K562 (cell line): ENCODE measurements around the gene HOXB5. TPM values are rescaled to one million over a fixed set of nuclear protein-coding genes. Genes with fewer than 3 reads are reported as not detected.

Experiments
- ATAC-seq: fragments of 200-7000 bp; cut with Tn5 transposase; 3 replicates; pipeline ENCODE4 v1.9.1; 2020; ENCODE audit warnings: moderate library complexity
- BruUV-seq: library from RNA; stranded (reverse); fragments of 400-500 nt; replicated peaks from 2 replicates; lab custom pipeline; 2021; lab: Mats Ljungman, UMichigan
- CTCF ChIA-PET: fragments of 300-600 bp; formaldehyde crosslinking; extraction: SDS; loops from one replicate; lab custom pipeline; 2021; ENCODE audit warnings: low intra/inter-chr PET ratio; lab: Yijun Ruan, JAX
- POLR2A ChIA-PET: fragments of 300-600, 350-650 bp; sonication (Branson Sonifier 250); formaldehyde crosslinking; extraction: SDS; loops from one replicate; lab custom pipeline; 2021; ENCODE audit warnings: antibody characterized with exemption, inconsistent platforms; lab: Yijun Ruan, JAX
- DNase-seq, 4 experiments: peaks; one replicate each; pipeline versions ENCODE4 v3.0.0 to v3.0.0-alpha.2; 2011 to 2018; ENCODE audit warnings: low spot score in 3 of 4, mixed read lengths in 3 of 4; ENCODE audit errors: extremely low read depth in 1 of 4
- FAIRE-seq: peaks from 2 replicates; lab custom pipeline; 2011; peaks lifted over from hg19 to GRCh38; lab: Jason Lieb, UNC
- H2AFZ ChIP-seq: 2 replicates; pipeline ENCODE4 v1.6.0; 2011; ENCODE audit warnings: low read depth, low read length, control low read depth, inconsistent platforms
- H3K27ac ChIP-seq: fragments of 200-600 bp; 3 replicates; pipeline ENCODE4 v1.8.0; 2011; ENCODE audit warnings: low read depth, mild to moderate bottlenecking, control low read depth, inconsistent platforms, low read length, moderate library complexity, mixed read lengths; ENCODE audit errors: extremely low read depth
- H3K27me3 ChIP-seq, 2 experiments: fragments of 300-600 bp in 1 of 2; 2 replicates in 1 of 2; 3 replicates in 1 of 2; pipeline versions ENCODE4 v1.6.0 to v1.8.0; 2011; ENCODE audit warnings: inconsistent platforms in 2 of 2, low read length in 2 of 2, mild to moderate bottlenecking in 1 of 2, mixed read lengths in 1 of 2, moderate library complexity in 1 of 2; ENCODE audit not compliant: control insufficient read depth in 2 of 2, insufficient read depth in 2 of 2
- H3K36me3 ChIP-seq: fragments of 300-600 bp; 3 replicates; pipeline ENCODE4 v1.8.0; 2011; ENCODE audit warnings: mild to moderate bottlenecking, low read length, inconsistent platforms; ENCODE audit not compliant: control insufficient read depth, insufficient read depth
- H3K4me1 ChIP-seq, 2 experiments: fragments of 200-600 bp in 1 of 2; replicated peaks in 1 of 2; 2 replicates in 1 of 2; 3 replicates in 1 of 2; pipeline versions ENCODE4 v1.5.1 to v1.8.0; 2011; ENCODE audit warnings: inconsistent platforms in 2 of 2, low read length in 2 of 2, mild to moderate bottlenecking in 1 of 2, mixed read lengths in 1 of 2, moderate library complexity in 1 of 2; ENCODE audit not compliant: control insufficient read depth in 2 of 2, insufficient read depth in 2 of 2
- H3K4me2 ChIP-seq: 2 replicates; pipeline ENCODE4 v1.6.1; 2011; ENCODE audit warnings: low read length, control low read depth, inconsistent platforms, mixed read lengths; ENCODE audit not compliant: insufficient read depth
- H3K4me3 ChIP-seq: fragments of 200-600 bp; sonication (generic), shearing (Covaris generic); 2 replicates; pipeline ENCODE4 v1.5.1; 2016; ENCODE audit warnings: control low read depth, inconsistent platforms
- H3K79me2 ChIP-seq: fragments of 200-600 bp; 3 replicates; pipeline ENCODE4 v1.8.0; 2011; ENCODE audit warnings: low read length, inconsistent platforms; ENCODE audit not compliant: control insufficient read depth, insufficient read depth
- H3K9ac ChIP-seq, 2 experiments: 2 replicates each; pipeline versions ENCODE4 v1.6.0 to v1.6.1; 2011; ENCODE audit warnings: low read depth in 2 of 2, low read length in 2 of 2, control low read depth in 1 of 2, inconsistent platforms in 1 of 2, mild to moderate bottlenecking in 1 of 2, mixed read lengths in 1 of 2; ENCODE audit not compliant: insufficient read depth in 1 of 2
- H3K9me1 ChIP-seq: one replicate; pipeline ENCODE4 v1.6.0; 2011; ENCODE audit warnings: inconsistent platforms, mild to moderate bottlenecking, low read length, moderate library complexity; ENCODE audit not compliant: control insufficient read depth, insufficient read depth
- H3K9me3 ChIP-seq: replicated peaks from 2 replicates; pipeline ENCODE4 v1.5.1; 2011; ENCODE audit warnings: low read depth, low read length, inconsistent platforms; ENCODE audit not compliant: control insufficient read depth, insufficient read depth
- H4K20me1 ChIP-seq: replicated peaks from 2 replicates; pipeline ENCODE4 v1.6.1; 2011; ENCODE audit warnings: low read length, inconsistent platforms, mixed read lengths; ENCODE audit not compliant: control insufficient read depth, insufficient read depth
- CHD1 ChIP-seq: fragments of 200-600 bp; sonication (generic); IDR thresholded peaks from one replicate; pipeline ENCODE4 v1.6.1; 2012; ENCODE audit warnings: mild to moderate bottlenecking, moderate library complexity, low read length, inconsistent platforms
- PCBP1 ChIP-seq: fragments of 200-400 bp; formaldehyde crosslinking; IDR thresholded peaks from 2 replicates; pipeline ENCODE4 v1.6.1; 2018; ENCODE audit warnings: mild to moderate bottlenecking, low read depth, low read length; ENCODE audit not compliant: poor library complexity, severe bottlenecking
- PRDM10 ChIP-seq: fragments of 450-650 bp; IDR thresholded peaks from 2 replicates; pipeline ENCODE4 v1.6.1; 2018; ENCODE audit not compliant: partially characterized antibody
- ZBTB17 ChIP-seq: fragments of 450-650 bp; formaldehyde crosslinking; IDR thresholded peaks from 2 replicates; pipeline ENCODE4 v1.4.0; 2020; ENCODE audit warnings: mild to moderate bottlenecking
- ZBTB33 ChIP-seq: sonication (generic); formaldehyde crosslinking; IDR thresholded peaks from 2 replicates; pipeline ENCODE4 v1.8.1; 2023; ENCODE audit warnings: mild to moderate bottlenecking, missing genetic modification reagents
- ZNF316 ChIP-seq: fragments of 450-650 bp; IDR thresholded peaks from 2 replicates; pipeline ENCODE4 v1.6.1; 2016
- WGBS: fragments of 100-300 bp; shearing (Covaris generic); methylation state at CpG from one replicate; pipeline ENCODE4 v1.1.6; 2016; ENCODE audit warnings: low coverage, mixed read lengths; ENCODE audit not compliant: insufficient coverage; ENCODE audit errors: missing lambda C conversion rate; 5-methylcytosine and 5-hydroxymethylcytosine counted together
- in situ Hi-C: fragments of 300-500 bp; cut with MboI; formaldehyde crosslinking; loops from 4 replicates; pipeline ENCODE4 v1.15.0; 2018; ENCODE audit warnings: inconsistent platforms, mixed read lengths
- intact Hi-C: fragments of 100-400 bp; cut with micrococcal nuclease; formaldehyde crosslinking; loops from 2 replicates; pipeline ENCODE4 v1.14.2; 2022
- polyA plus RNA-seq, 8 experiments: library from polyadenylated mRNA; depleted of rRNA in 4 of 8; stranded (reverse) in 5 of 8; unstranded in 3 of 8; fragments of >200 nt; fragmentation: Nextera tagmentation in 2 of 8; fragmentation: Illumina TruSeq in 1 of 8; extraction: Ambion mirVana in 2 of 8; extraction: Trizol in 1 of 8; gene quantifications; 2 replicates each; pipeline versions ENCODE4 v1.2.1 to v1.2.3, GENCODE V29; 2011 to 2014; ENCODE audit warnings: inconsistent platforms in 1 of 8, missing spikeins in 1 of 8
- total RNA-seq, 7 experiments: library from RNA; depleted of rRNA in 6 of 7; stranded (reverse); fragments of >200 nt in 6 of 7; fragmentation: Illumina TruSeq in 2 of 7; extraction: Trizol in 2 of 7; gene quantifications; 2 replicates each; pipeline versions ENCODE4 v1.2.1 to v1.2.3, GENCODE V29; 2011 to 2021; ENCODE audit warnings: low replicate concordance in 1 of 7
- TF ChIP-seq, protein P1 (sequence below): fragments of 250-450 bp; sonication (Bioruptor Pico); IDR thresholded peaks from 2 replicates; pipeline ENCODE4 v1.4.0; 2020

Gene HOXB5
- total and polyA plus RNA-seq, 9 of the 15 experiments (the other 6 are each of a cell fraction or from before 2014, with no cell fraction given) = 0.24 to 2.7 (median 0.65) TPM

DNA sequence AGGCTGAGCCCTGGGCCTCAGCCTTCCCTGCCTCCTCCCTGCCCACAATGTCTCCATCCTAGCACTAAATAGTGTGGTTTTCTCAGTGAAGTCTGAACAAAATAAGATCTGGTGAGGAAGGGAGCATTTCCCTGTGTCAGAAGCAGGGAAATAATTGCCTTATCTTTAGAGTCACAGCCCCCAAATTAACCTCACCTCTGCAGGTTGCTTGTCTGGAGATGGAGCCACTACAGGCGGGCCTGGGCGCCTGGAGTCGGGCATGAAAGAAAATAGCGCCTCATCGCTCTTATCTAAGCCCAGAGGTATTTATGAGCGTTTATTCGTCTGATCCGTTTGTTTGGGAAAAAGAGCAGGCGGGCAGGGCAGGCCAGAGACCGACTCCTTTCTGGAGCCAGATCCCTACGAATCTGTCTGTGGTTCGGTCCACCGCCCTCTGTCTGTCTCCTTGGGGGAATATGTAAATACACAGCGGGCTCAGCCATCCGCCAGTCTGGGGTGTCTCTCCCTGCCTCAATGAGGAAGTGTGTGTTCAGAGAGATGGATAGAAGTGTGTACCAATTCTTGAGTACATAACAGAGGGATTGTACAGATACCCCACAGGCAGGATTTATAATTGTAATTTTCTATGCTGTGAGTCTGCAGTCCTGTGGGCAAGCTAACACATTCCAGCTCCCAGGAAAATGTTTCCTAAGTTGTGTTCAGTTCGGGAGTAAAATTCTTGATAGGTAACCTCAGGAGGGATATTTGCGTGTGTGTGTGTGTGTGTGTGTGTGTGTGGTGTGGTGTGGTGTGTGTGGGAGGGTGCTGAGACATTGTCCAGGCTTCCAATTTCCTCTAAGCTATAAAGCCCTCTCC lies 6.9 kb upstream of the HOXB5 start:
- H2AFZ ChIP-seq = no peak overlapping the region
- in situ Hi-C loops = no loop called here
- no peaks in the 10 kb centered on the region for H3K27me3 ChIP-seq
- intact Hi-C loops = no loop called here
- H4K20me1 ChIP-seq = no peaks in the 10 kb centered on the region; the same call in 1 of the 2 replicates
- BruUV-seq = no TSS peak
- no peaks in the 10 kb centered on the region; the same call in 2 of the 3 replicates for H3K36me3 ChIP-seq
- peaks cover 31 to 56% of the 10 kb centered on the region in 2 experiments; a peak in 4 of 5 replicates for H3K4me1 ChIP-seq
- no peak overlapping the region for H3K4me3 ChIP-seq
- H3K9ac ChIP-seq = peak overlapping the region in 1 of 2 experiments; percentile 11; a peak in 1 of 4 replicates
- 58% methylated on average over 17 of the region's 17 CpGs for WGBS
- no peak for DNase-seq
- POLR2A ChIA-PET = interaction anchor here (0.7 to 1.2 kb wide), 3 partner anchors 10 to 55 kb away, joined by 3 to 4 read pairs (median 4); partner anchors contain the start of gene HOXB3
- no peak overlapping the region for H3K4me2 ChIP-seq
- no peaks in the 10 kb centered on the region for H3K9me1 ChIP-seq
- peaks cover 62% of the 10 kb centered on the region for H3K79me2 ChIP-seq
- no peak for FAIRE-seq
- H3K27ac ChIP-seq = no peak overlapping the region
- CTCF ChIA-PET = interaction anchor here (1.0 kb wide), 1 partner anchor 17 kb away, joined by 3 read pairs; no protein-coding TSS in a partner anchor
- no peaks in the 10 kb centered on the region for H3K9me3 ChIP-seq
- no peak for ATAC-seq
- no peak for TF ChIP-seq CHD1
- TF ChIP-seq ZBTB33 (CRISPR knock-in tag) = peak; percentile 84
- no peak for TF ChIP-seq PCBP1
- TF ChIP-seq ZBTB17 = no peak
- TF ChIP-seq, protein P1, sequence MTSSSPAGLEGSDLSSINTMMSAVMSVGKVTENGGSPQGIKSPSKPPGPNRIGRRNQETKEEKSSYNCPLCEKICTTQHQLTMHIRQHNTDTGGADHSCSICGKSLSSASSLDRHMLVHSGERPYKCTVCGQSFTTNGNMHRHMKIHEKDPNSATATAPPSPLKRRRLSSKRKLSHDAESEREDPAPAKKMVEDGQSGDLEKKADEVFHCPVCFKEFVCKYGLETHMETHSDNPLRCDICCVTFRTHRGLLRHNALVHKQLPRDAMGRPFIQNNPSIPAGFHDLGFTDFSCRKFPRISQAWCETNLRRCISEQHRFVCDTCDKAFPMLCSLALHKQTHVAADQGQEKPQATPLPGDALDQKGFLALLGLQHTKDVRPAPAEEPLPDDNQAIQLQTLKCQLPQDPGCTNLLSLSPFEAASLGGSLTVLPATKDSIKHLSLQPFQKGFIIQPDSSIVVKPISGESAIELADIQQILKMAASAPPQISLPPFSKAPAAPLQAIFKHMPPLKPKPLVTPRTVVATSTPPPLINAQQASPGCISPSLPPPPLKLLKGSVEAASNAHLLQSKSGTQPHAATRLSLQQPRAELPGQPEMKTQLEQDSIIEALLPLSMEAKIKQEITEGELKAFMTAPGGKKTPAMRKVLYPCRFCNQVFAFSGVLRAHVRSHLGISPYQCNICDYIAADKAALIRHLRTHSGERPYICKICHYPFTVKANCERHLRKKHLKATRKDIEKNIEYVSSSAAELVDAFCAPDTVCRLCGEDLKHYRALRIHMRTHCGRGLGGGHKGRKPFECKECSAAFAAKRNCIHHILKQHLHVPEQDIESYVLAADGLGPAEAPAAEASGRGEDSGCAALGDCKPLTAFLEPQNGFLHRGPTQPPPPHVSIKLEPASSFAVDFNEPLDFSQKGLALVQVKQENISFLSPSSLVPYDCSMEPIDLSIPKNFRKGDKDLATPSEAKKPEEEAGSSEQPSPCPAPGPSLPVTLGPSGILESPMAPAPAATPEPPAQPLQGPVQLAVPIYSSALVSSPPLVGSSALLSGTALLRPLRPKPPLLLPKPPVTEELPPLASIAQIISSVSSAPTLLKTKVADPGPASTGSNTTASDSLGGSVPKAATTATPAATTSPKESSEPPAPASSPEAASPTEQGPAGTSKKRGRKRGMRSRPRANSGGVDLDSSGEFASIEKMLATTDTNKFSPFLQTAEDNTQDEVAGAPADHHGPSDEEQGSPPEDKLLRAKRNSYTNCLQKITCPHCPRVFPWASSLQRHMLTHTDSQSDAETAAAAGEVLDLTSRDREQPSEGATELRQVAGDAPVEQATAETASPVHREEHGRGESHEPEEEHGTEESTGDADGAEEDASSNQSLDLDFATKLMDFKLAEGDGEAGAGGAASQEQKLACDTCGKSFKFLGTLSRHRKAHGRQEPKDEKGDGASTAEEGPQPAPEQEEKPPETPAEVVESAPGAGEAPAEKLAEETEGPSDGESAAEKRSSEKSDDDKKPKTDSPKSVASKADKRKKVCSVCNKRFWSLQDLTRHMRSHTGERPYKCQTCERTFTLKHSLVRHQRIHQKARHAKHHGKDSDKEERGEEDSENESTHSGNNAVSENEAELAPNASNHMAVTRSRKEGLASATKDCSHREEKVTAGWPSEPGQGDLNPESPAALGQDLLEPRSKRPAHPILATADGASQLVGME (CRISPR knock-in tag) = no peak
- TF ChIP-seq ZNF316 = no peak
- TF ChIP-seq PRDM10 = peak; percentile 57
